A549 (cell line): Measurements from ENCODE around the gene IRAK1. TPM values are rescaled to one million over a fixed set of nuclear protein-coding genes. Genes with fewer than 3 reads are reported as not detected.

Experiments used
- ATAC-seq, 2 experiments: fragments of 200-7000 bp in 1 of 2; fragments of >200 bp in 1 of 2; cut with Nextera tagmentation in 1 of 2; cut with Tn5 transposase in 1 of 2; 3 replicates each; pipeline versions ENCODE4 v1.8.0 to v1.9.1; 2018 to 2020; ENCODE audit warnings: mild to moderate bottlenecking in 1 of 2, moderate library complexity in 1 of 2
- CTCF ChIA-PET: fragments of 300-600 bp; sonication (Branson Sonifier 250); formaldehyde crosslinking; extraction: SDS; loops from one replicate; lab custom pipeline; 2021; ENCODE audit warnings: antibody characterized with exemption, inconsistent platforms; lab: Yijun Ruan, JAX
- POLR2A ChIA-PET: fragments of 350-600 bp; formaldehyde crosslinking; extraction: SDS; loops from one replicate; lab custom pipeline; 2021; ENCODE audit warnings: antibody characterized with exemption, inconsistent platforms; lab: Yijun Ruan, JAX
- DNase-seq, 2 experiments: peaks; one replicate each; pipeline versions ENCODE4 v3.0.0 to v3.0.0-alpha.2; 2011 to 2016; ENCODE audit warnings: low read depth in 1 of 2, low spot score in 1 of 2
- FAIRE-seq: peaks from 2 replicates; lab custom pipeline; 2011; peaks lifted over from hg19 to GRCh38; lab: Jason Lieb, UNC
- H3K27ac ChIP-seq, 2 experiments: fragments of >200 bp; sonication (Bioruptor Twin); formaldehyde crosslinking; 3 replicates each; pipeline ENCODE4 v1.5.1; 2016 to 2017
- H3K4me1 ChIP-seq: fragments of >200 bp; sonication (Bioruptor Twin); formaldehyde crosslinking; 3 replicates; pipeline ENCODE4 v1.6.1; 2016
- H3K4me2 ChIP-seq: fragments of >200 bp; sonication (Bioruptor Twin); formaldehyde crosslinking; 3 replicates; pipeline ENCODE4 v1.6.1; 2016
- H3K4me3 ChIP-seq: fragments of >200 bp; sonication (Bioruptor Twin); formaldehyde crosslinking; 3 replicates; pipeline ENCODE4 v1.5.1; 2016
- H3K9me3 ChIP-seq: fragments of >200 bp; sonication (Bioruptor Twin); formaldehyde crosslinking; 3 replicates; pipeline ENCODE4 v1.6.1; 2016
- CTCF ChIP-seq: fragments of >200 bp; sonication (Bioruptor Twin); formaldehyde crosslinking; IDR thresholded peaks from 3 replicates; pipeline ENCODE4 v1.5.1; 2016
- ESRRA ChIP-seq: fragments of 150-350 bp; IDR thresholded peaks from 2 replicates; pipeline ENCODE4 v1.6.1; 2014; ENCODE audit warnings: mild to moderate bottlenecking, low read length, borderline replicate concordance
- GATA3 ChIP-seq: IDR thresholded peaks from 2 replicates; pipeline ENCODE4 v1.6.1; 2012; ENCODE audit warnings: borderline replicate concordance
- HOXB13 ChIP-seq: fragments of 250-450 bp; sonication (Bioruptor Pico); IDR thresholded peaks from 2 replicates; pipeline ENCODE4 v1.5.0; 2020; ENCODE audit warnings: low read depth, mild to moderate bottlenecking, moderate library complexity
- JUN ChIP-seq, 2 experiments: fragments of >200 bp; sonication (Bioruptor Twin); formaldehyde crosslinking; IDR thresholded peaks; 2 replicates in 1 of 2; 3 replicates in 1 of 2; pipeline ENCODE4 v1.6.1; 2016 to 2017
- JUNB ChIP-seq: fragments of >200 bp; sonication (Bioruptor Twin); formaldehyde crosslinking; IDR thresholded peaks from 2 replicates; pipeline ENCODE4 v1.6.1; 2016
- MAFK ChIP-seq: fragments of 450-650 bp; IDR thresholded peaks from 2 replicates; pipeline ENCODE4 v1.6.1; 2014; ENCODE audit not compliant: partially characterized antibody
- MAX ChIP-seq: IDR thresholded peaks from 2 replicates; pipeline ENCODE4 v1.6.1; 2012
- MAZ ChIP-seq: fragments of 150-350 bp; IDR thresholded peaks from 2 replicates; pipeline ENCODE4 v1.6.1; 2014; ENCODE audit warnings: antibody characterized with exemption, low read depth, low read length, borderline replicate concordance
- MYC ChIP-seq: IDR thresholded peaks from 2 replicates; pipeline ENCODE4 v1.6.1; 2012; ENCODE audit warnings: mild to moderate bottlenecking, inconsistent platforms, low read length, improper control_type of control experiment, borderline replicate concordance
- NPAS2 ChIP-seq: fragments of 250-450 bp; sonication (Bioruptor Pico); IDR thresholded peaks from 2 replicates; pipeline ENCODE4 v1.8.0; 2022; ENCODE audit warnings: mild to moderate bottlenecking, moderate library complexity, borderline replicate concordance
- NR3C1 ChIP-seq: fragments of >200 bp; sonication (Bioruptor Twin); formaldehyde crosslinking; IDR thresholded peaks from 3 replicates; pipeline ENCODE4 v1.6.1; 2017
- POLR2A ChIP-seq: IDR thresholded peaks from 2 replicates; pipeline ENCODE4 v1.6.1; 2012; ENCODE audit warnings: mild to moderate bottlenecking, low read length
- RAD21 ChIP-seq, 2 experiments: fragments of >200 bp in 1 of 2; sonication (Bioruptor Twin) in 1 of 2; formaldehyde crosslinking in 1 of 2; IDR thresholded peaks in 1 of 2; conservative IDR thresholded peaks in 1 of 2; 2 replicates in 1 of 2; 3 replicates in 1 of 2; pipeline ENCODE4 v1.6.1; 2012 to 2018; ENCODE audit warnings: inconsistent platforms in 1 of 2
- REST ChIP-seq: fragments of 200-600 bp; sonication (generic); IDR thresholded peaks from 2 replicates; pipeline ENCODE4 v1.6.1; 2016; ENCODE audit warnings: antibody characterized with exemption, mild to moderate bottlenecking, moderate library complexity
- TFCP2L1 ChIP-seq: fragments of 250-450 bp; sonication (Bioruptor Pico); IDR thresholded peaks from 2 replicates; pipeline ENCODE4 v1.5.0; 2021; ENCODE audit warnings: mild to moderate bottlenecking
- USF2 ChIP-seq: fragments of 450-650 bp; IDR thresholded peaks from 2 replicates; pipeline ENCODE4 v1.6.1; 2014; ENCODE audit warnings: antibody characterized with exemption
- ZNF302 ChIP-seq: fragments of 250-450 bp; sonication (Bioruptor Pico); IDR thresholded peaks from 2 replicates; pipeline ENCODE4 v1.9.0; 2021; ENCODE audit warnings: inconsistent platforms, mild to moderate bottlenecking, moderate library complexity
- WGBS: methylation state at CpG from one replicate; pipeline ENCODE4 v1.1.6; 2017; ENCODE audit errors: missing lambda C conversion rate; 5-methylcytosine and 5-hydroxymethylcytosine counted together
- polyA plus RNA-seq, 4 experiments: library from polyadenylated mRNA; depleted of rRNA in 3 of 4; stranded (reverse); fragments of >200 nt; fragmentation: RNase III in 1 of 4; extraction: RNeasy Plus Mini Kit Qiagen cat#74134 plus additional on column Dnase treatment in 1 of 4; gene quantifications; 2 replicates in 3 of 4; 3 replicates in 1 of 4; pipeline ENCODE4 v1.2.3, GENCODE V29; 2011 to 2017
- TF ChIP-seq, protein P1 (sequence below): fragments of 150-350 bp; IDR thresholded peaks from 2 replicates; pipeline ENCODE4 v1.6.1; 2014; ENCODE audit warnings: low read depth, mild to moderate bottlenecking, low read length

IRAK1 gene
- polyA plus RNA-seq, 2 of the 4 experiments (the other 2 are of a cell fraction): 73.1 to 177 TPM

DNA sequence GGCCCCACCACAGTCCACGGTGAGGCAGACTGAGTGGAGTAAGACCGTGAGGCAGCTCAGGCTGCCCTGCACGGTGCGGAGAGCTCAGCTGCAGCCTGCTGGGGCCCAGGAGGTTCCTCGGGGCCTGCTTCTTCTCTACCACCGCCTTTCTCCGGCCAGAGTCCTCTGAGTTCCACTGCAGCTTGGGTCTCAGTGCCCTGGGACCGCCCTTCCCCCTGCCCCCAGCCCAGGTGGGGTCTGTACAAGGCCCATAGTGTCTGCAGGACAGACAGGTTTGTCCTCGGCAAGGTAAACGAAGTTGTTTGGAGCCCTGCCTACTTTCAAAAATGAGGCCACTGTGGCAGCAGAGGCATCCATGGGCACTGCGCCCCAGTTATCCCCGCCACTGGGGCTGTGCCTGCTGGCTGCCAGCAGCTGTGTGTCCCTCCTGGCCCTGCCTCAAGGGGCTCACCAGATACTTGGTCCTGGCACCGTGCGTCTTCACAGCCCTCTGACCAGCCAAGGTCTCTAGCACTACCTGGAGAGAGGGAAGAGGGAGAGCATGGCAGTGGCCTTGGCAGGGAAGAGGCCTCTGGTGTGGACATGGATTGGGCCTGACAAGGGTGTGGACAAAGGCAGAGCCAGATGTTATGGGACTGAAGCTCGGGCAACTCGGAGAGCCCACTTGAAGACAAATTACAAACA lies 4.0 kb downstream of the IRAK1 start (continued):
- TF ChIP-seq REST (no peak), GATA3 (no peak), TFCP2L1 (CRISPR knock-in tag) (no peak), MAZ (no peak), NPAS2 (CRISPR knock-in tag) (no peak), MAX (no peak)

GRCh38 chrX:154014429-154015380 lies 5.0 kb downstream of the IRAK1 start:
- POLR2A ChIA-PET: interaction anchor here (1.8 kb wide), 1 partner anchor 32 kb away, joined by 6 read pairs; no protein-coding TSS in a partner anchor
- FAIRE-seq: no peak
- WGBS: 88% methylated on average over 20 of the region's 24 CpGs

More at GRCh38 chrX:154014429-154015380, 5.0 kb downstream of the IRAK1 start:
- Histone ChIP-seq H3K4me3 (no peak overlapping the region), H3K4me1 (peaks cover 21% of the 10 kb centered on the region), H3K9me3 (no peaks in the 10 kb centered on the region), H3K27ac (no peak overlapping the region), H3K4me2 (no peak overlapping the region)
- no peak for TF ChIP-seq GATA3
- TF ChIP-seq MAFK: no peak
- TF ChIP-seq NPAS2 (CRISPR knock-in tag): no peak
- TF ChIP-seq HOXB13: no peak
- TF ChIP-seq CTCF: no peak
- TF ChIP-seq JUNB: no peak
- TF ChIP-seq MAX: no peak
- TF ChIP-seq JUN (IDR thresholded peaks at IDR 0.05): no peak
- TF ChIP-seq POLR2A: no peak
- TF ChIP-seq USF2: no peak
- TF ChIP-seq ZNF302 (CRISPR knock-in tag): no peak
- TF ChIP-seq ESRRA: no peak
- TF ChIP-seq MYC: no peak
- no peak for TF ChIP-seq RAD21 (conservative IDR thresholded peaks at IDR 0.05 in 1 of 2, IDR thresholded peaks at IDR 0.05 in 1 of 2)
- TF ChIP-seq, protein P1, sequence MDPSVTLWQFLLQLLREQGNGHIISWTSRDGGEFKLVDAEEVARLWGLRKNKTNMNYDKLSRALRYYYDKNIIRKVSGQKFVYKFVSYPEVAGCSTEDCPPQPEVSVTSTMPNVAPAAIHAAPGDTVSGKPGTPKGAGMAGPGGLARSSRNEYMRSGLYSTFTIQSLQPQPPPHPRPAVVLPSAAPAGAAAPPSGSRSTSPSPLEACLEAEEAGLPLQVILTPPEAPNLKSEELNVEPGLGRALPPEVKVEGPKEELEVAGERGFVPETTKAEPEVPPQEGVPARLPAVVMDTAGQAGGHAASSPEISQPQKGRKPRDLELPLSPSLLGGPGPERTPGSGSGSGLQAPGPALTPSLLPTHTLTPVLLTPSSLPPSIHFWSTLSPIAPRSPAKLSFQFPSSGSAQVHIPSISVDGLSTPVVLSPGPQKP: no peak
- TF ChIP-seq NR3C1: no peak
- CTCF ChIA-PET: interaction anchor here (0.6 to 3.0 kb wide), 25 partner anchors 10 to 312 kb away, joined by 3 to 22 read pairs (median 7); no protein-coding TSS in a partner anchor
- DNase-seq (no peak), ATAC-seq (no peak)
